PC-3 (cell line): Measurements from ENCODE around the gene PBX3. TPM values are rescaled to one million over a fixed set of nuclear protein-coding genes. Genes with fewer than 3 reads are reported as not detected.
A peak's percentile ranks its signal among the peaks of the same experiment; 100 is the strongest.

ENCODE experiments used
- ATAC-seq: fragments of 200-7000 bp; cut with Tn5 transposase; 2 replicates; pipeline ENCODE4 v1.9.1; 2020; ENCODE audit warnings: mild to moderate bottlenecking, moderate library complexity
- BruUV-seq: library from RNA; stranded (reverse); fragments of 400-500 nt; replicated peaks from 2 replicates; lab custom pipeline; 2021; lab: Mats Ljungman, UMichigan
- CTCF ChIA-PET: fragments of 300-600 bp; sonication (Branson Sonifier 250); formaldehyde crosslinking; loops from one replicate; lab custom pipeline; 2022; ENCODE audit warnings: antibody characterized with exemption; lab: Charles Lee
- POLR2A ChIA-PET: fragments of 300-600 bp; sonication (Branson Sonifier 250); formaldehyde crosslinking; loops from one replicate; lab custom pipeline; 2022; ENCODE audit warnings: antibody characterized with exemption; ENCODE audit not compliant: unreplicated experiment; lab: Charles Lee
- DNase-seq: peaks from one replicate; pipeline ENCODE4 v3.0.0-alpha.2; 2015
- H2AFZ ChIP-seq: fragments of 300-600 bp; sonication (generic); 2 replicates; pipeline ENCODE4 v1.6.0; 2016; ENCODE audit warnings: antibody characterized with exemption, low read length
- H3F3A ChIP-seq: fragments of 300-600 bp; sonication (generic); one replicate; pipeline ENCODE4 v1.6.0; 2017; ENCODE audit warnings: antibody characterized with exemption, low read length, control low read depth, mild to moderate bottlenecking; ENCODE audit not compliant: unreplicated experiment
- H3K27ac ChIP-seq: fragments of 300-600 bp; sonication (generic); 2 replicates; pipeline ENCODE4 v1.5.1; 2016; ENCODE audit warnings: mild to moderate bottlenecking, low read length
- H3K27me3 ChIP-seq: fragments of 300-600 bp; sonication (generic); 2 replicates; pipeline ENCODE4 v1.6.1; 2016; ENCODE audit warnings: low read length, mixed read lengths
- H3K36me3 ChIP-seq: fragments of 300-600 bp; sonication (generic); 2 replicates; pipeline ENCODE4 v1.6.1; 2016; ENCODE audit warnings: low read depth, mixed run types, low read length, mixed read lengths
- H3K4me1 ChIP-seq: fragments of 300-600 bp; sonication (generic); 2 replicates; pipeline ENCODE4 v1.5.1; 2016; ENCODE audit warnings: low read length; ENCODE audit not compliant: insufficient read depth
- H3K4me2 ChIP-seq: fragments of 300-600 bp; sonication (generic); 2 replicates; pipeline ENCODE4 v1.6.0; 2016; ENCODE audit warnings: low read length
- H3K4me3 ChIP-seq: fragments of 300-600 bp; sonication (generic); 2 replicates; pipeline ENCODE4 v1.5.1; 2016; ENCODE audit warnings: mild to moderate bottlenecking, low read length, mixed read lengths
- H3K79me2 ChIP-seq: fragments of 300-600 bp; sonication (generic); 2 replicates; pipeline ENCODE4 v1.6.1; 2017; ENCODE audit warnings: low read length, mixed read lengths
- H3K9ac ChIP-seq: fragments of 300-600 bp; sonication (generic); 2 replicates; pipeline ENCODE4 v1.6.0; 2016; ENCODE audit warnings: mild to moderate bottlenecking, low read length
- H3K9me2 ChIP-seq: fragments of 300-600 bp; sonication (generic); replicated peaks from 2 replicates; pipeline ENCODE4 v1.6.1; 2016; ENCODE audit warnings: mixed run types, low read length, mixed read lengths
- H3K9me3 ChIP-seq: fragments of 300-600 bp; sonication (generic); 2 replicates; pipeline ENCODE4 v1.6.1; 2016; ENCODE audit warnings: low read length, mixed read lengths
- H4K20me1 ChIP-seq: fragments of 300-600 bp; sonication (generic); 2 replicates; pipeline ENCODE4 v1.6.1; 2016; ENCODE audit warnings: low read length, mixed read lengths
- EZH2 ChIP-seq: fragments of 300-600 bp; sonication (generic); IDR thresholded peaks from one replicate; pipeline ENCODE4 v1.6.1; 2017; ENCODE audit warnings: antibody characterized with exemption, mild to moderate bottlenecking, low read length; ENCODE audit not compliant: unreplicated experiment
- EZH2phosphoT487 ChIP-seq: fragments of 300-600 bp; sonication (generic); IDR thresholded peaks from 2 replicates; pipeline ENCODE4 v1.6.1; 2018; ENCODE audit warnings: mild to moderate bottlenecking, antibody characterized with exemption, low read length, borderline replicate concordance
- intact Hi-C: fragments of 100-400 bp; cut with micrococcal nuclease; formaldehyde crosslinking; loops from 2 replicates; pipeline ENCODE4 v1.9.0; 2023
- total RNA-seq: library from RNA; depleted of rRNA; stranded (reverse); fragments of >200 nt; gene quantifications from 2 replicates; pipeline ENCODE4 v1.2.3, GENCODE V29; 2014
- TF ChIP-seq, protein P1 (sequence below): fragments of 300-600 bp; sonication (generic); conservative IDR thresholded peaks from 2 replicates; pipeline ENCODE4 v1.5.1; 2017; ENCODE audit warnings: antibody characterized with exemption, low read depth, mild to moderate bottlenecking, low read length

Gene PBX3
- total RNA-seq, 1 experiment from 2014 or later: 35.5 TPM

DNA sequence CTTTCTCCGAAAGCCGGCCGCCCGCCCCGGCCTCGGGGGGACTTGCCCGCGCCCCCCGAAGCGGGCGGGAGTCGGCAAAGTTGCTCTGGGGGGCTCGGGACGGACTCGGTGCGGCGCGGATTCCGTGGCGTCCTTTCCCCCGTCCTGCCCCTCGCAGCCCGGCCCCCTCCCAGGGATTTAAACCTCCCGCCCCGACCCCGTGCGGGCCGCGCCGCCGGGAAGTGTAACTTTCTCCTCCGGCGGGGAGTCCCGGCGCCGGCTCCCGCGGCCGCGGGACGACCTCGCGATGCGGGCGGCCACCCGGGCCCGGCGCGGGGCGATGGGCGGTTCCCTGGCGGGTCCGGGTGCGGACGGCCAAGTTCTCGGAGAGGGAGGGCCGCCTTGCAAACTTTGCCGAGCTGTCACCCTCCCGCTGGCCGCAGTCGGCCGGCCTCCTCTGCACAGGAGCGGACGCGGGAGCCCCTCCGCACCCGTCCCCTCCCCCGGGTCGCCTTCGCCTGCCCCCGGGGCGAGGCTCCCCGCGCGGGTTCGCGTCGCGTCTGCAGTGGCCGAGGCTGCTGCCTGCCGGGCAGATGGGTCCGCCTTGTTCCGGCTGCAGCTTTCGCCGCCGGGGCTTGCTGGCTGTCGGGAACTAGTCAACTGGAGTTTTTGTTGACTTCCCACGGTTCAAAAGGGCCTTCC lies 732 bp downstream of the PBX3 start:
- intact Hi-C loops: loop anchor here (5.0 kb wide), 1 partner anchor 479 kb away; no protein-coding TSS in a partner anchor
- H3K27ac ChIP-seq: no peak overlapping the region
- ATAC-seq: no peak
- peaks cover 24% of the 10 kb centered on the region for H3K79me2 ChIP-seq
- H2AFZ ChIP-seq: peak overlapping the region; percentile 95
- no peaks in the 10 kb centered on the region for H3K27me3 ChIP-seq
- ChIA-PET CTCF (no interaction called here), POLR2A (no interaction called here)
- peaks cover 34% of the 10 kb centered on the region for H3K4me1 ChIP-seq
- peak overlapping the region; percentile 72 for H3K9ac ChIP-seq
- no peak for TF ChIP-seq EZH2phosphoT487
- no peaks in the 10 kb centered on the region for H3K9me3 ChIP-seq
- H3K9me2 ChIP-seq: no peaks in the 10 kb centered on the region
- H3K4me2 ChIP-seq: peak overlapping the region; percentile 90
- H3F3A ChIP-seq: no peaks in the 10 kb centered on the region
- H3K36me3 ChIP-seq: no peaks in the 10 kb centered on the region
- DNase-seq: peak; percentile 14
- BruUV-seq: no TSS peak
- H3K4me3 ChIP-seq: peak overlapping the region; percentile 98
- no peaks in the 10 kb centered on the region for H4K20me1 ChIP-seq

DNA sequence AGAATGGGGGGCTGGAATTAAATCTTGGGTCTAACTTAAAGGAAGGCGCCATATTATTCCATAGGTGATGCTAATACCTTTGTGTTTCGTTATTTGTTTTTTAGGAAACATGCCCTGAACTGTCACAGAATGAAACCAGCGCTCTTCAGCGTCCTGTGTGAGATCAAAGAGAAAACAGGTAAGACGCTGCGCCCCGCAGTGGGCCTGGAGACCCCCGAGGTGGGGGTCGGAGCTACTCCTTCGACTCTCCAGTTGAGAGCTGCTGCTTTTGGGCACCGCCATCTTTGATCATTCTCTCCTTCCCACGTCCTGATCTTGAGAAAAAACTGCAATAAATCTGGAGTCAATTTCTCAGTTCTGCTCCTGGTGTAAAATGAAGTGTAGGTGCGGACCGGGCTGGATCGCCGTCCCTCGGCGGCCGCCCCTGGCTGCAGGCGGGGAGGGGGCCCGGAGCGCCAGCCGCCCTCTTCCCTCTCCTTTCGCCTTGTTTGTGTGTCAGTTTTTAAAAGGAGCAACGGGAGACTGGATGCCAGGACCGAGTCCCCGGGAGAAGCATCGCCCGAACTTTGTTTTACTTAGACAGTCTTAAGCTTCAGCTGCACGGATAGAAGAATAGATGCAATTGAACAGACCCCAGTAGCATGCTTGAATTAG lies 1.4 kb downstream of the PBX3 start:
- Histone ChIP-seq H3K79me2 (peaks cover 24% of the 10 kb centered on the region), H3K4me2 (peak overlapping the region; percentile 90), H3F3A (no peaks in the 10 kb centered on the region)

DNA sequence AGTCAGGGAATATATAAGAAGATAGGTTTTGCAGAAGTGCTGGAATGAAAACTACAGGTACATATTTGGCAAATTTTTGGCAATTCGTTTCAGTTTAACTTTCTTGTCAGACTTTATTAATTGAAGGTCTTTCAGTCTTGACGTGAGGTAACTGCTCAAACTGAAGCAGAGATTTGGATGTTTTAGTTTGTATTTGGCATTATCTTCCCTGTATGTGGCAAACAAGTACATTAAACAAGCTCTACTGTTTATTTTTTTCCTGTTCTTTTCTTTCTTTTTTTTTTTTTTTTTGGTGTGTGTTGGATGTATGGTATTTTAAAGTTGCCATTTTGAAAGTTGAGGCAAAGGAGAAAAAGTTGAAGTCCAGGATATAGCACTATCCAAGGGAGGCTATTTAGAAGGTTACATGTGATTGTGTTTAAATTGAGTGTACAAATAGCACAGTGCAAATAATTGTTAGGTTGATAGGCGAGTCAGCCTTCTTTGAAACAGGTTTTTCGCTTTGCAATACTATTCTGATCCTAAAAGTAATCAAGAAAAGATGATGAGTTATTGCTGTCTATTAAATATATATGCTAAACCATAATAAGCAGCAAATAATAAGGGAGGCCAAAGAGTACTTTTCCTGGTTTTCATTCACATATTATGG lies 2.2 kb downstream of the PBX3 start:
- H3K4me2 ChIP-seq: peak overlapping the region; percentile 90
- no peaks in the 10 kb centered on the region for H4K20me1 ChIP-seq
- no peak for DNase-seq
- CTCF ChIA-PET: interaction anchor here (0.6 kb wide), 1 partner anchor 194 kb away, joined by 5 read pairs; no protein-coding TSS in a partner anchor
- TF ChIP-seq EZH2: no peak
- no peak for TF ChIP-seq EZH2phosphoT487
- TF ChIP-seq, protein P1, sequence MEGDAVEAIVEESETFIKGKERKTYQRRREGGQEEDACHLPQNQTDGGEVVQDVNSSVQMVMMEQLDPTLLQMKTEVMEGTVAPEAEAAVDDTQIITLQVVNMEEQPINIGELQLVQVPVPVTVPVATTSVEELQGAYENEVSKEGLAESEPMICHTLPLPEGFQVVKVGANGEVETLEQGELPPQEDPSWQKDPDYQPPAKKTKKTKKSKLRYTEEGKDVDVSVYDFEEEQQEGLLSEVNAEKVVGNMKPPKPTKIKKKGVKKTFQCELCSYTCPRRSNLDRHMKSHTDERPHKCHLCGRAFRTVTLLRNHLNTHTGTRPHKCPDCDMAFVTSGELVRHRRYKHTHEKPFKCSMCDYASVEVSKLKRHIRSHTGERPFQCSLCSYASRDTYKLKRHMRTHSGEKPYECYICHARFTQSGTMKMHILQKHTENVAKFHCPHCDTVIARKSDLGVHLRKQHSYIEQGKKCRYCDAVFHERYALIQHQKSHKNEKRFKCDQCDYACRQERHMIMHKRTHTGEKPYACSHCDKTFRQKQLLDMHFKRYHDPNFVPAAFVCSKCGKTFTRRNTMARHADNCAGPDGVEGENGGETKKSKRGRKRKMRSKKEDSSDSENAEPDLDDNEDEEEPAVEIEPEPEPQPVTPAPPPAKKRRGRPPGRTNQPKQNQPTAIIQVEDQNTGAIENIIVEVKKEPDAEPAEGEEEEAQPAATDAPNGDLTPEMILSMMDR: no peak
- ATAC-seq: no peak
- H3K4me1 ChIP-seq: peaks cover 32% of the 10 kb centered on the region
- H3K4me3 ChIP-seq: peak overlapping the region; percentile 98
- H3K9ac ChIP-seq: peak overlapping the region; percentile 72; the same call in 1 of the 2 replicates
- H3K36me3 ChIP-seq: no peaks in the 10 kb centered on the region
- H3K27me3 ChIP-seq: no peaks in the 10 kb centered on the region
- BruUV-seq: TSS peak; percentile 57
- H3K79me2 ChIP-seq: peaks cover 24% of the 10 kb centered on the region
- H3F3A ChIP-seq: no peaks in the 10 kb centered on the region
- H2AFZ ChIP-seq: peak overlapping the region; percentile 95
- no peaks in the 10 kb centered on the region for H3K9me2 ChIP-seq
- H3K9me3 ChIP-seq: no peaks in the 10 kb centered on the region
- POLR2A ChIA-PET: interaction anchor here (0.6 kb wide), 1 partner anchor 43 kb away, joined by 7 read pairs; no protein-coding TSS in a partner anchor
- intact Hi-C loops: loop anchor here (5.0 kb wide), 1 partner anchor 478 kb away; no protein-coding TSS in a partner anchor
- H3K27ac ChIP-seq: no peak overlapping the region

More for the DNA sequence above, 1.4 kb downstream of the PBX3 start:
- Histone ChIP-seq H3K4me1 (peaks cover 34% of the 10 kb centered on the region), H3K36me3 (no peaks in the 10 kb centered on the region), H3K27me3 (no peaks in the 10 kb centered on the region), H3K27ac (peak overlapping the region; percentile 6; the same call in 1 of the 2 replicates), H3K9me3 (no peaks in the 10 kb centered on the region), H3K9me2 (no peaks in the 10 kb centered on the region), H3K4me3 (peak overlapping the region; percentile 98), H4K20me1 (no peaks in the 10 kb centered on the region), H3K9ac (peak overlapping the region; percentile 72), H2AFZ (peak overlapping the region; percentile 95)
- DNase-seq: no peak
- ATAC-seq: no peak
- CTCF ChIA-PET: interaction anchor here (0.6 kb wide), 1 partner anchor 195 kb away, joined by 5 read pairs; no protein-coding TSS in a partner anchor
- TF ChIP-seq EZH2phosphoT487 (no peak), EZH2 (no peak)
- TF ChIP-seq, protein P1: no peak
- intact Hi-C loops: loop anchor here (5.0 kb wide), 1 partner anchor 479 kb away; no protein-coding TSS in a partner anchor
- BruUV-seq: no TSS peak
- POLR2A ChIA-PET: interaction anchor here (0.6 kb wide), 1 partner anchor 42 kb away, joined by 7 read pairs; no protein-coding TSS in a partner anchor
